ENCODE measurements around the gene PLIN1.

GRCh38 chr15:89665449-89666181 lies 13.6 kb downstream of the PLIN1 start:
- no peak for TF ChIP-seq CTCF (IDR thresholded peaks at IDR 0.05)
- no peak for TF ChIP-seq POLR2A (IDR thresholded peaks at IDR 0.05)
- no peak for TF ChIP-seq EP300 (IDR thresholded peaks at IDR 0.05)

Data from tibial nerve (tissue), 4 donors.